Stimulated activated CD4-positive, alpha-beta T cell treated with anti-CD3 and anti-CD28 coated beads, TNF-alpha, amount 100 ng/mL, for 4 hours (primary cell): ENCODE measurements around the gene INTS1.

Experiments
- DNase-seq, 3 experiments: peaks; one replicate each; pipeline ENCODE4 v3.0.0-alpha.2; 2020; ENCODE audit warnings: low read depth in 3 of 3

The INTS1 gene

DNA sequence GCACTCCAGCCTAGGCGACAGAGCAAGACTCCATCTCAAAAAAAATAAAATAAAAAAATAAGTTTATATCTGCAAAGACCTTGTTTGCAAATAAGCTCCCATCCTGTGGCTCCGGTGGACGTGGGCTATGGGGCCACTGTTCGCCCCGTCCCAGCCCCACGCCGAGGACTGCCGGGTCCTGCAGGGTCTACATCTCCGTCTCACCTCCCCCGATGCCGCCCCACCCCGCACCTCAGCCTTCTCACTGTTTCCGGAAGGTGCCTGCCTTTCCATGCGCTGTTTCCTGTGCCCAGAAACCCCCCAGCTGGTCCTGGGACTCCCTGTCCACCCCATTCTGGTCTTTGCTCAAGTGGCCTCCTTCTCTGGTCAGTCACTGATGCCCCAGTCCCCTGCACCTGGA, 5.0 kb upstream of the INTS1 start:
- no peak for DNase-seq

DNA sequence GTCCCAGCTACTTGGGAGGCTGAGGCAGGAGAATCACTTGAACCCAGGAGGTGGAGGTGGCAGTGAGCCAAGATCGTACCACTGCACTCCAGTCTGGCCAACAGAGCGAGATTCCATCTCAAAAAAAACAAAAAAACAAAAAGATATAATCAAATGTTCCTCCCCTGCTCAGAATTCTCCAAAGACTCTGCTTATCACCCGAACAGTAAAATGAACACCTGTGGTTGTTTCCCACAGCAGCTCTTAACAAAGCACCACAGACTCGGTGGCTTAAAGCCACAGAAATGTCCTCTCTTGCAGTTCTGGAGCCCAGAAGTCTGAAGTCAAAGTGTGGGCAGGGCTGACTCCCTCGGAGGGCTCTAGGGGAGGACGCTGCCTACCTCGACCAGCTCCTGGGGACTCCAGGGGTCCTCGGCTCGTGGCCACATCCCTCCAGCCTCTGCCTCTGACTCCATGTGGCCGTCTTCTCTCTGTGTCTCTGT, 4.1 kb upstream of the INTS1 start:
- no peak for DNase-seq

DNA sequence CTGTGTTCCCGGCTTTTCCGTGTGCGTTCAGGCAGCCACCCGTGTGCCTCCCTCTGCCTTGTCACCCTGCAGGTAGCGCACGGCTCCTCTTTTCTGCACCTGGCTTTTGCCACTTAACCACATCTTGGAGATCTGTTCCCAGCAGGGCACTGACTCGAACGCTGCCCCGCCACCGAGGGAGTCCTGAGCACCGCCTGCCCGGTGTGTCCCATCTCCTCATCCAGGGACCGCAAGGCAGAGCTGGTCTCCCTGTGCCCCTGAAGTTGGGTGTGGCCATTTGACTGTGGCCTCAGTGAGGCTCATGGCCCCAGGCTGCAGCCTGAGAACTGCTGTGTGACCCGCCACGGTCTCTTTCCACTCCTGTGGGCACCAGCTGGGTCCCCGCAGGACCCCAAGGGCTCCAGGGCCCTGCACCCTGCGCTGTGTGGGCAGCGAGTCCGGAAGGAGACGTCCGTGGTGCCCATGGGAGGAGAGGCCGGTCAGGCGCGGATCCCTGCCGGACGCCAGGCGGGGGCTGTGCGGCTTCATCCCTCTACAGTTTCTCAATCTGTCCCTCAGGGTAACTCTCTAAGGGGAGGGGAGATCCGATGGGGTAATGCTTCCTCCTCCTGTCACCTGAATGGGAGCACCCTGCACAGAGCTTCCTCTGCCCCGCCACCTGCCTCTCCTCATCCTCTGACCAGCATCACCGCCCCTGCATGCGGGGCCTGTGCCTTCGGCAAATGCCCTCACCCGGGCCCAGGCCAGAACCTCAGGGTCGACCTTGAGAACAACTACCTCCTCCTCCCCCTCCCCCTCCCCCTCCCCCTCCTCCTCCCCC, 1.8 kb upstream of the INTS1 start:
- DNase-seq = no peak

DNA sequence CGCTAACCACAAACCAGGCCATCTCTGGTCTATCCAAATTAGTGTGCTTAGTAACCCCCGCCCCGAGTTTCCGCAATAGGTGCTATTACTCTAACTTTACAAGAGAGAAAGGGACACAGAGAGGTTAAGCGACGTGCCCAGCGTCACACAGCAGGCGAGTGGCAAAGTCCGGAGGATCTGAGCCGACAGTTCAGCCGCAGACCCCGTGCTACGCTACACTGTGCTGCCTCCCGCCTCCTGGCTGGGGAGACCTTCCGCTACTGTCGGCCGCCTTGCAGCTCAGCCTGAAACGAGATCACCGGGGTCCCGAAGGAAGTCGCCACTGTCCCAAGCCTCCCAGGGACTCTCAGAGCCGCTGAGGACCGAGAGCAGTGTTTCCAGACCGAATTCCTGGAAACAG, 799 bp downstream of the INTS1 start:
- no peak for DNase-seq

DNA sequence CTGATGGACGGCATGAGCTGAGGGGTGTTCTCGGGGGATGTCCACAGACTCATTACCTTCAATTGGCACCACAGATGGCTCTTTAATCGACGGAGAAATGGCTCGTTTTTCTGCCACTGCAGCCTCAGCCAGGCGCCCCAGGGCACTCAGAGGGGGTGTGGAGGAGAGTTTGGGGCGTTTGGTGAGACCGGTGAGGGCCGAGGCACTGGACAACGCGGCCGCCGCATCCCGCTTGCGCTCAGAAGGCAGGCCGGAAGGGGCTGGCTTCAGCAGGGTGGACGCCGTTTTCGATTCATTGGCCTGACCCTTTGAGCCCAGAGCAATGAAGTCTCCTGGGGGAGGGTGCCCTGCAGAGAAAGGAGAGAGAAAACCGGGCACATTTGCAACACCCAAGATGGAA, 1.3 kb downstream of the INTS1 start:
- DNase-seq = no peak

DNA sequence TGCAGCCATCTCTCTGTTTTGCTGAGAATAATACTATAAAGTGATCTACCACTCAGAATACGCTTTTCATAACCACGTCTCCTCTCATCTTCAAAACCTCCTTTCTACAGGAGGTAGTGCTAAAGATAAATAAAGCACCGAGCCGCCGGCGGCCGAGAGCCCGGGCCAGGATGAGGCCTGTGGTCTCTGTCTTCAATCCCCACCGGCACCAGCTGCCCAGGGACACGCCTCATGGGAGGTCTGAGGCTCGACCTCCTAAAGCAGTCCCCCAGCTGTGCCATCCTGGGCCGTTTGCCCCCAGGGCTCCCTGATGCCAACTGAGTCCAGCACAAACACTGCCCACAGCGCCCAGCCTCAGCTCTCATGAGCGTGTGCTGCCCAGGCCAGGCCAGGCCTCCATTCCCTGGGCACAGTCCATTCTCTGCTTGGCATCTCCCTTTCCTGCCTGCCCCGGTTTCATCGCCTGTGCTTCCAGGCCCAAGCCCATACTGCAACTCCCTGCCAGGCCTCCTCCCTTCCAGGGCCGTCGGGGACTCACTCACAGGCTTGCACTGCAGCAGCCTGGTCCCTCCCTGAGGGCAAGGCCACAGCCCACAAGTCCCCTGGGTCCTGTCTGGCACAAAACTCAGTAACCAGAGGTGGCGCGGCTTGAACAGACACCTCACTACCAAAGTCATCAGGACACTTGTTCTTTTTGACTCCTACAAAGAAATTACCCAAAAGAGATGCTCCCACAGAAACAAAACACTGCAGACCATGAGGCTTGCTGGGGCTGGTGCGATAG, 2.5 kb downstream of the INTS1 start:
- DNase-seq = no peak

DNA sequence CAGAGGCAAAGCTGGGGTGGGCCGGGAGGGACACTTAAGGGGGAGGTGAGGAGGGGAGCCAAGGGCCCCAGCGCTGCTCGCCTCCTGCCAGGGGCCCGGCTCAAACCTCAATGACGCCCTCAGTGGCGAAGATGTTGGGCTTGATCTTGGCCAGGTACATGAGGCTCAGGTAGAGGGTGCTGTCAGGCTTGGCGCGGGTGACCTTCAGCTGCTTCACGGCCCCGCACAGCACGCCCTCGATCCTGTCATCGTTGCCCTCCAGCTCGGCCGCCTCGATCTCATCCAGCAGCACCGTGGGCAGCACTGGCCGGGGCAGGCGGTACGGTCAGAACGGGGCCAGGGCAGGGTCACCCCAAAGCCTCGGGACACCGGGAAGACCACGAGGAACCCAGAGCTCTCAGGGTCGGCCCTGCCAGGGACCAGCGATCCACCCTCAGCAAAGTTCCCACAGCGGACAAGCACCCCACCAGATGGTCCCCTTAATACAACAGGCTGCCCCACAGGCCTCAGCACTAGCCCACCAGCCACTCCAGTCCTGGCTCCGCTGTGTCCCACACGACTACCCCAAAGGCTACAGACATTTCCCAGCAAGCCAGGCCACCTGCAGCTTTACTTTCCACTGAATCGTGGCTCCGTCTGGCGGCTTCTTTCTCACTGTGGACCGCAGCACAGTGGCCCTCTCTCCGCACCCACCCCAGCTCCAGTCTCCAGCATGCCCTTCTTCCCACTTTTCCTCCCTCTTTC, 4.0 kb downstream of the INTS1 start:
- no peak for DNase-seq

DNA sequence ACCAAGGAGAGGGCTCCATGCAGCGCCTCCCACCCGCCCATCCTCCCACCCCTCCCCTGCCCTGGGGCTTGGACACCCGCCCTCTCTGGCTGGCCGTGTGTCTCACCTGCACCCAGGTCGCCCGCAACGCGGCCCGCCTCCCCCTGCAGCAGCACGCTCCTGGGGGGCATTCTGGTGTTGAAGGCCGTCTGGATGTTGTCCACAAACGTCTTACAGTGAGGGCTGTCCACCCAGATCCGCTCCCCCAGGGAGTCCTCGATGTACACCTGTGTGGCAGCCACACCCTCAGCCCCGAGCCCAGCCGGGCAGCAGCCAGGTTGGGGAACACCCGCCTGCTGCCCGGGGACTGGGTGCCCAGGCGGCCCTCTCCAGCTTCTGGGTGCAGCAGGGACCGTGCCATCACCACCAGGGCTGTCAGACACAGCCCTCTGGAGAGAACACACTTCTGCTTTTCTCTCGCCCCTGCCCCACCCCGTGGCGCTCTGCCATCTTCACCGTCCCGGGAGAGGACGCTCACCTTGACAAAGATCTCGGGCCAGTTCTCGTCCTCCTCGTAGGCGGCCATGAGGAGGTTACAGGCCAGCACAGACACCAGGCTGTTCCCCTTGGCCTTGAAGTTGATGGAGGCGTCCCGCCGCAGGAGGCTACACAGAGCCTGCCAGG, 4.7 kb downstream of the INTS1 start:
- no peak for DNase-seq

DNA sequence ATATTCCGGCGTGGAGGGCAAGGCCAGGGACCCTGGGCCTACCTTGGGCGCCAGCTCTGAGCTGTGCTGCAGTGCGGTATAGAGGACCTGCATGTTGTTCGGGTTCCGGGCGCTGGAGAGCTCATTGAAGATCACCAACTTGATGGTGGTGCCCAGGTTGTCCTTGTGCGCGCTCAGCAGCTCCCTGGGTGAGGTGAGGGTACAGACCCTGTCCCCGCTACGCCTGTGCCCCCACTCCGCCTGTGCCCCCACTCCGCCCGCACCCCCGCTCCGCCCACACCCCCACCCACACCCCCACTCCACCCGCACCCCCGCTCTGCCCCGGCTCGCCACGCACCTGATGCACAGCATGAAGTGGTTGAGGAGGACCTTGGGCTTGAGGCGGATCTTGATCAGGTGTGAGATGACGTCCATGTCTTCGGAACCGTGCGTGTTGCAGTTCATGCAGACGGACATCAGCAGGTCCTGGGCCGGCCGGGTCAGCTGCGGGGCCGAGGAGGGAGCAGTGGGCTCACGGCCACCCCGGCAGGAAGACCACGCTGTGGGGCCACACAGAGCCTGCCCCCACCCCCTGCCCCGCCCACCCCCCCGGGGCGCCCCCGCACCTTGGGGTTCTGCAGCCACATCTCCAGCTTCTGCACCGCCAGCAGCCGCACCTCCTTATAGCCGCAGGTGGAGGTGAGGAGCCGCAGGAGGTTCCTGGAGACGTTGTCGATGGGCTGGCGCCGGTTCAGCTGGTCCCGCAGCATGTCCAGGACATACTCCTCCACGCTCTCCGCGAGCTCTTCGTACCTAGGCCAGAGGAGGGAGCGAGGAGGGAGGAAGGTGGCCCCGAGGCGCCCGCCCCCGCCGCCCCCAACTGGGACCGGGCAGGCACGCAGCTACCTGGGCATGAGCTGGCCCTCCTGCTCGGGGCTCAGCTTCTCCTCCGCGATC, 5.6 kb downstream of the INTS1 start:
- no peak for DNase-seq

DNA sequence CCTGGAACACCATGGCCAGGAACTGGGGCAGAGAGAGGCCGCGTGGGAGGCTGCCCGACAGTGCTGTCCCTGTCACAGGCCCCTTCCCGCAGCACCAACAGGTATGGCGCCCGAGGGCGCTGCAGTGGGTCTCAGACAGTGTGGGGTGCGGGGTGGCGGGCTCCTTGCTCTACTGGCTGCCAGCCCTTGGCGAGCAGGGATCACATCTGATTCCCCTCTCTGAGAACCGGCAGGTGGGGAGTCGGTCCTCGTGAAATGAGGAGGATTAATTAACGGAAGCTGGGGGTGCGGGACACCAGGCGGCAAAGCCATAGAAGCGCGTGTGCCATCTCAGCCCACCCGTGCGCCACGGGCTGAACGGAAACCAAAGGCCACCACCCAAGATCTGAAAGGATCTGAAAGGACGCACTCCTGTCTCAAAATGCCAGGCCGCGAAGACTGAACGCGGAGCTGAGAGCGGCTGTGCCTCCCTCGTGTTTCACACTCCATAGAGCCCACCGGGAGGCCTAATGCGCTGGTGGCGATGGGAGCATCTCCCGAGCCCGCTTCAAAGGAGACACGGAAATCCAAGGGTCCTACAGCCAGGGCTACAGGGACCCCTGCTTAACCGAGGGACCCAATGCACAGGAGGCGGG, 6.8 kb downstream of the INTS1 start:
- no peak for DNase-seq

DNA sequence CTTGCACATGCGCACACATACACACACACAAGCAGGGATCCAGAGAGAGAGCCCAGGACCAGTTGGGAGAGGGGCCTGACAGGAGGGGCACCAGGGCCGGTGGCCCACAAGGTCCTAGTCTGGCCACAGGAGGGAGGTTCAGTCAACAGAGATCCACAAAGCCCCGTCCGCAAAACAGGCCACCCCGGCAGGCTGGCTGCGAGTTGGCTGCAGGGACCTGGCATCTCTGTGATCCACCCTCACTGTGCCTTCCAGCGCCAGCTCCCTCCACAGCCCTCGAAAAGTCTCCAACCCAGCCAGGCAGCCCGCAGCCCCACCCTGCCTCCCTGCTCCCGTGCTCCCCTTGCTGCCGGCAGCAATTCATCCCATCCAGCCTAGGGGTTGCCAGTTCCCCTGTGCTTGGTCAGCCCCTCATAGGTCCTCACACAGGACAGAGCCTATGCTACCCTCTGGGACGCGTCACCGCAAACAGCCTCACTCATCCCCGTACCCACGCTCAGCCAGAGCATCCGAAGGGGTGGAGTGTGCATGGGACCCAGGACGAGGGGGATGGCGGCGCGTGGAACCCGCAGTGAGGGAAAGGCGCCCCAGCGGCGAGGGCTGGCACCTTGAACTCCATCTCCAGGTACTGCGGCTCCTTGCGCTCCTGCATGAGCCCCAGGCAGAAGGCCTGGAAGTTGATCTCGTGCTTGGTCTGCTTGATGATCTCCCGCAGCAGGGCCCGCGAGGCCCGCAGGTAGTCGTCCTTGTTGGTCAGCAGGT, 7.5 kb downstream of the INTS1 start:
- no peak for DNase-seq

DNA sequence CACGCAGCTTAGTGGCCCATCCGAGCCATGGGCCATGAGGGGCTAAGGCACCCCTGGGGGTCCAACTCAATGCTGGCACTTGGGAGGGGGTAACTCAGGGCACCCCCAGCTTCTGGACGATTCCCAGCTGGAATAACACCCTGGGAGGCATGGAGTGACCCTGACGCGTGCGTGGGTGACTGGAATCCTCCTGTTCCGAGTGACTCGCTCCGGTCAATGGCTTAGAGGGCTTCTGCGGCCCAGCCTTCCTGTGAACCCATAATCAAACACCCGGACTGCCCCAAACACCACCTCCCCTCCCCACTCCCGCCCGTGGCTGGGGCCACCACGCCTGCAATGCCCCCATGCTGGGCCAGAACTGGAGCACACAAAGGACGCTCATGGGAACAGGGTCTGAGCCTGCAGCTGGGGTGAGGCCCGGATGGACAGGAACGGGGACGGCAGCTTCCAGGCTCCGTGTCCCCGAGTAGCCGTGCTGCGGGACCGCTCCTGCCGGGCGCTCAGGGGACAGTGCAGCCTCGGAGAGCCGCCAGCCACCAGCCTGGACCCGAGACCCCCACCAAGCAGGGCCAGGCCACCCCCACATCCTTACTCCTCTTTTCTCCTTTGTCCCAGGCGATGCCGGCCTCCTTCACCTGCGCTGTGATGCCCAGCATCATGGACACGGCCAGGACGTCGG, 8.5 kb downstream of the INTS1 start:
- no peak for DNase-seq

DNA sequence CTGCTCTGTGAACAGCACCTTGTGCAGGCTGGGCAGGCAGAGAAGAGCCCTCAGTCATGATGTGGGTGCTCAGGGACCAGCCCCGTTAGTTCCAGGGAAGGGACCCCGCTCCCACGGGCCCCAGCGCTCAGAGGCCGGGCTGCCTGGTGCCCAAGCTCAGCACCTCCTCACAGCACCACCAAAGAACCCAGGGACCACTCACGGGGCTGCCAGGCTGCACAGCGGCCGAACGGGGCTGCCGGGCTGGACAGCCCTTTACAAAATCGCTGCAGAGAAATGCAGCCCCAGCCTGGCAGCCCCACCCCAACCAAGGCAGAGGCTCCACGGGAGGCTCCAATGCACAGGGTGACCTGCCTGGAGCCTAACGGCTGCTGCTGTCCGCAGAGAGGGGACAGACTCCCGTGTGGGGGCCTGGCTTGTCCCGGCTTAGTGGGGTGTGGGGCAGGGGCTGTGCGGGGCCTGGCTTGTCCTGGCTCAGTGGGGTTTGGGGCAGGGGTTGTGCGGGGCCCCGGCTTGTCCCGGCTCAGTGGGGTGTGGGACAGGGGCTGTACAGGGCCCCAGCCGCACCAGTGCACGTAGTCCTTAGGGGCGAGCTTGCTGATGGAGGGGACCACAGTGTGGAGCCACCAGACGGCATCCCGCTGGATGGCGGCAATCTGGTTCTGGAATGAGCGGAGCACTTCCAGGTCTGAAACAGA, 9.2 kb downstream of the INTS1 start:
- DNase-seq = no peak

DNA sequence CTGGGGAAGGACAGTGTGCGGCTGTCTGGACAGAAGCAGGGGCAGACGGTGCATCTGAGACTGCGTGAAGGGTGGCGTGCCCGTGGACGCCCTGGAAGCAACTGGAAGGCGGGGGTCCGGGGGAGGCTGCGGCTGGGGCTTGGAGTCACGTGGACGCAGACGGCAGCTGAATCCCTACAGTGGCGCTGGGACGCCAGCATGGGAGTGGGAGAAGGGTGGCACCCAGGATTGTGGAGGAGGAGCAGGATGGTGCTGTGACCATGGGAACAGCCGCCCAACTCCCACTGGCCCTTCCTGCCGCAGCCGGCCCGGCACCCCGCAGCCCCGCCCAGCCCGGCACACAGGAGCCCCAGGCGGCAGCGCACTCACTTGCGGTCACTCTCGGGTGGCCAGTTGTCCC, 9.7 kb downstream of the INTS1 start:
- DNase-seq = no peak

DNA sequence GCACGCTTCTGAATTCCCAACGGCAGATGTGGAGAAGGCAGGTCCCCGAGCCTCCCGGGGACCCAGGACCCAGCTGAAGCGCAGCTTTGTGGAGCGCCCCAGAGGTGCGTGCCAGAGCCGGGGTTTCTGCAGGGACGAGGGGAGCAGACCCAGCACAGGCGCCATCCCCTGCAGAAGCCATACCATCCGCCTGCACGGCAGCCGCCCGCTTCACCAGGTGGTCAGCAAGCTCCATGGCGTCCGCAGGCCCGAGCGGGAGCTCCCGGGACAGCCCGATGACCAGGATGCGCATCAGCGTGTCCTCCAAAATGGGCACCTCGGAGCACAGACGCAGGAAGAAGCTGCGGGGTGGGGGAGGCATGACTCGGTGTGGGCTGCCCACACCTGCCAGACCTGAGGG, 10.6 kb downstream of the INTS1 start:
- DNase-seq = no peak

DNA sequence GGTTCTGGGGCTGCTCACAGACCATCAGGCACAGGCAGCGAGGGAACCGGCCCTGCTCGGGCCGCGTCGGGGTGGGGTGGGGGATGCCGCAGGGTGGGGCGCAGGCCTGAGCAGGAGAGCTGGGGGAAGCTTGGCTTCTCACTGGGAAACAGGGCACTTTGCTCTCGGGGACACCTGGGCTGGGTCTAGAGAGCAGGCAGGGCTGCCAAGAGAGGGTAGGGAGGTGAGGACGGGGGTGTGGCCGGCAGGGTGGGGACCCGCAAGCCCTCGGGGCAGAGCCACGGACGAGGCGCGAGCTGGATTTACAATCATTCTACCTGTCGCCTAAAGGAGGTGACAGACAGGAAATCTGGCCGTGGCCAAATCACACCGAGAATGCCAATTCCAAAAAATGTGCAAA, 11.1 kb downstream of the INTS1 start:
- DNase-seq = no peak

DNA sequence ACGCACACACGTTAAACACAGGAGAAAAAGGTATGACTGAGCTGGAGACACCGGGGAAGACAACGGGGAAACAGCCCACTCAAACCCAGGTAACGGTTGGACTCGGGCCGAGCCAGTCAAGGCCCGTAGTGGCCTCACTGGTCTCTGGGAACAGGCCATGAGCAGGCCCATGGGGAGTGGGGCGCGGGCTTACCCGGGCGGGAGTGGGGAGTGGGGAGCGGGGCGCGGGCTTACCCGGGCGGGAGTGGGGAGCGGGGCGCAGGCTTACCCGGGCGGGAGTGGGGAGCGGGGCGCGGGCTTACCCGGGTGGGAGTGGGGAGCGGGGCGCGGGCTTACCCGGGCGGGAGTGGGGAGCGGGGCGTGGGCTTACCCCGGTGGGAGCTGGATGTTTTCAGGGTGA, 11.5 kb downstream of the INTS1 start:
- DNase-seq = no peak

DNA sequence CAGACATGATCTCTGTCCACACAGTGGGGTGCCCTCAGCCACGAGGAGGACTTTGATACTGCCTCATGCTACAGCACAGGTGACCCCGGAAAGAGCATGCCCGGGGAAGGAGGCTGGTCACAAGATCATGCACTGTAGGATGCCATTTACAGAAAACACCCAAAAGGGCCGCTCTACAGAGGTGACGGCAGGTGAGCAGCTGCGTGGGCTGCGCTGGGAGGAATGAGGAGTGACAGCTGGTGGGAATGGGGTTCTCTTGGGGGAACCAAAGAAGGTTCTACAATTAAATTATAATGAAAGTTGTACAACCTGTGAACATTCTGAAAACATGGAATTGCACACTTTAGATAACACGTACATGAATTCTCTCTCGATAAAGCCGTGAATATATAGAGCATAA, 12.0 kb downstream of the INTS1 start:
- no peak for DNase-seq
